Astrocyte (in vitro differentiated cells and primary cell): ENCODE measurements around the gene CFAP74.

Source experiments
- CTCF ChIP-seq: IDR thresholded peaks from 2 replicates; pipeline ENCODE4 v1.5.1; 2011; ENCODE audit warnings: low read depth, mild to moderate bottlenecking, inconsistent platforms, low read length, moderate library complexity; ENCODE audit not compliant: insufficient read depth
- EZH2 ChIP-seq: IDR thresholded peaks from 2 replicates; pipeline ENCODE4 v1.6.1; 2012; ENCODE audit warnings: mild to moderate bottlenecking, low read length, inconsistent platforms; ENCODE audit not compliant: insufficient read depth

GRCh38 chr1:1889090-1889750 lies 114.4 kb downstream of the CFAP74 start:
- TF ChIP-seq EZH2, result no peak
- TF ChIP-seq CTCF, result no peak
